HG02970 (cell line): ENCODE results near the gene GSTM4.

ENCODE experiments used
- ATAC-seq: cut with Tn5 transposase; IDR thresholded peaks from one replicate; pipeline ENCODE4 v1.9.1; 2021; ENCODE audit warnings: mild to moderate bottlenecking, moderate library complexity, moderate number of reproducible peaks; ENCODE audit not compliant: unreplicated experiment, low FRiP score

The GSTM4 gene

GRCh38 chr1:109624201-109625010, 31.5 kb upstream of the GSTM4 start:
- ATAC-seq = no peak

GRCh38 chr1:109625176-109625575, 30.7 kb upstream of the GSTM4 start:
- no peak for ATAC-seq

GRCh38 chr1:109625601-109626560, 30.0 kb upstream of the GSTM4 start:
- no peak for ATAC-seq

GRCh38 chr1:109626682-109627408, 29.1 kb upstream of the GSTM4 start:
- no peak for ATAC-seq

GRCh38 chr1:109627692-109628399, 28.1 kb upstream of the GSTM4 start:
- ATAC-seq = no peak

- ATAC-seq = no peak
These were observed 27.2 kb upstream of the GSTM4 start for GRCh38 chr1:109628540-109629321.

- no peak for ATAC-seq
These were observed 26.4 kb upstream of the GSTM4 start for GRCh38 chr1:109629372-109630030.

GRCh38 chr1:109630081-109630897, 25.6 kb upstream of the GSTM4 start:
- ATAC-seq = no peak

GRCh38 chr1:109630898-109631512, 24.9 kb upstream of the GSTM4 start:
- no peak for ATAC-seq

GRCh38 chr1:109631513-109632505, 24.1 kb upstream of the GSTM4 start:
- no peak for ATAC-seq

GRCh38 chr1:109632671-109633346, 23.1 kb upstream of the GSTM4 start:
- ATAC-seq = no peak

- no peak for ATAC-seq
These were observed 21.6 kb upstream of the GSTM4 start for GRCh38 chr1:109634292-109634691.

- no peak for ATAC-seq
These were observed 20.8 kb upstream of the GSTM4 start for GRCh38 chr1:109634771-109635750.

- ATAC-seq = no peak
These were observed 20.1 kb upstream of the GSTM4 start for GRCh38 chr1:109635862-109636200.
